Neural cell (in vitro differentiated cells): ENCODE results near the gene STRN. TPM values are rescaled to one million over a fixed set of nuclear protein-coding genes. Genes with fewer than 3 reads are reported as not detected.

ENCODE experiments used
- H2AFZ ChIP-seq: fragments of 200-600, 300-800 bp; sonication (generic), shearing (Covaris generic); 2 replicates; pipeline ENCODE4 v1.6.0; 2014; ENCODE audit warnings: low read depth, mild to moderate bottlenecking, antibody characterized with exemption, low read length, moderate library complexity
- H3F3A ChIP-seq: fragments of 200-600 bp; shearing (Covaris generic); 2 replicates; pipeline ENCODE4 v1.6.1; 2016; ENCODE audit warnings: mild to moderate bottlenecking, moderate library complexity, mixed read lengths, antibody characterized with exemption, low read length; ENCODE audit not compliant: insufficient read depth, poor library complexity, severe bottlenecking
- H3K27ac ChIP-seq: fragments of 200-600, 300-800 bp; sonication (generic), shearing (Covaris generic); 2 replicates; pipeline ENCODE4 v1.5.1; 2014; ENCODE audit warnings: mild to moderate bottlenecking, low read length, moderate library complexity
- H3K27me3 ChIP-seq: fragments of 300-800, 200-600 bp; sonication (generic), shearing (Covaris generic); 2 replicates; pipeline ENCODE4 v1.6.0; 2014; ENCODE audit warnings: mild to moderate bottlenecking, low read depth, low read length, moderate library complexity; ENCODE audit not compliant: insufficient read depth
- H3K36me3 ChIP-seq: fragments of 300-800, 200-600 bp; sonication (generic), shearing (Covaris generic); 2 replicates; pipeline ENCODE4 v1.5.1; 2014; ENCODE audit warnings: mild to moderate bottlenecking, antibody characterized with exemption, low read length, moderate library complexity; ENCODE audit not compliant: insufficient read depth
- H3K4me2 ChIP-seq: fragments of 300-800, 200-600 bp; sonication (generic), shearing (Covaris generic); 2 replicates; pipeline ENCODE4 v1.6.0; 2014; ENCODE audit warnings: mild to moderate bottlenecking, low read length
- H3K4me3 ChIP-seq: fragments of 300-800, 200-600 bp; sonication (generic), shearing (Covaris generic); 2 replicates; pipeline ENCODE4 v1.5.1; 2014; ENCODE audit warnings: mild to moderate bottlenecking, low read length, moderate library complexity
- H3K79me2 ChIP-seq: fragments of 200-600 bp; shearing (Covaris generic); replicated peaks from 2 replicates; pipeline ENCODE4 v1.6.0; 2014; ENCODE audit warnings: mild to moderate bottlenecking, low read length, moderate library complexity; ENCODE audit not compliant: insufficient read depth
- H3K9ac ChIP-seq: fragments of 300-800, 200-600 bp; sonication (generic), shearing (Covaris generic); 2 replicates; pipeline ENCODE4 v1.6.1; 2016; ENCODE audit warnings: mild to moderate bottlenecking, low read length, mixed read lengths
- H3K9me2 ChIP-seq: fragments of 200-600 bp; shearing (Covaris generic); 2 replicates; pipeline ENCODE4 v1.6.1; 2016; ENCODE audit warnings: mild to moderate bottlenecking, low read length, mixed read lengths; ENCODE audit not compliant: insufficient read depth
- H3K9me3 ChIP-seq: fragments of 200-600, 300-800 bp; sonication (generic), shearing (Covaris generic); 2 replicates; pipeline ENCODE4 v1.6.1; 2016; ENCODE audit warnings: mild to moderate bottlenecking, mixed run types, low read length, moderate library complexity, mixed read lengths
- H4K20me1 ChIP-seq: fragments of 200-600 bp; shearing (Covaris generic); 2 replicates; pipeline ENCODE4 v1.6.1; 2016; ENCODE audit warnings: mild to moderate bottlenecking, mixed run types; ENCODE audit not compliant: insufficient read depth
- CTCF ChIP-seq: fragments of 450-650 bp; IDR thresholded peaks from 2 replicates; pipeline ENCODE4 v1.5.1; 2014; ENCODE audit warnings: antibody characterized with exemption, mild to moderate bottlenecking, moderate library complexity; ENCODE audit not compliant: poor library complexity, severe bottlenecking
- EP300 ChIP-seq: fragments of 450-650 bp; conservative IDR thresholded peaks from 2 replicates; pipeline ENCODE4 v1.6.1; 2014; ENCODE audit warnings: antibody characterized with exemption, mild to moderate bottlenecking, moderate library complexity; ENCODE audit not compliant: poor library complexity, severe bottlenecking
- EZH2 ChIP-seq: fragments of 200-600, 300-800 bp; shearing (Covaris generic), sonication (generic); IDR thresholded peaks from 2 replicates; pipeline ENCODE4 v1.6.1; 2014; ENCODE audit warnings: antibody characterized with exemption, low read length, borderline replicate concordance, mild to moderate bottlenecking; ENCODE audit not compliant: insufficient read depth, poor library complexity, severe bottlenecking
- MXI1 ChIP-seq: fragments of 450-650 bp; conservative IDR thresholded peaks from 2 replicates; pipeline ENCODE4 v1.6.1; 2014; ENCODE audit warnings: antibody characterized with exemption, mild to moderate bottlenecking; ENCODE audit not compliant: poor library complexity, severe bottlenecking
- POLR2AphosphoS5 ChIP-seq: IDR thresholded peaks from 2 replicates; pipeline ENCODE4 v1.6.1; 2012
- RAD21 ChIP-seq: fragments of 450-650 bp; conservative IDR thresholded peaks from 2 replicates; pipeline ENCODE4 v1.6.1; 2014; ENCODE audit warnings: antibody characterized with exemption, mild to moderate bottlenecking, moderate library complexity
- REST ChIP-seq: IDR thresholded peaks from 2 replicates; pipeline ENCODE4 v1.6.1; 2012; ENCODE audit warnings: borderline replicate concordance
- SMC3 ChIP-seq: fragments of 450-650 bp; conservative IDR thresholded peaks from 2 replicates; pipeline ENCODE4 v1.6.1; 2014; ENCODE audit warnings: antibody characterized with exemption, mild to moderate bottlenecking, moderate library complexity; ENCODE audit not compliant: poor library complexity
- TAF1 ChIP-seq: IDR thresholded peaks from 2 replicates; pipeline ENCODE4 v1.6.1; 2012; ENCODE audit warnings: low read depth
- polyA plus RNA-seq: library from polyadenylated mRNA; depleted of rRNA; stranded (reverse); fragments of >200 nt; gene quantifications from 2 replicates; pipeline ENCODE4 v1.2.3, GENCODE V29; 2014

Gene STRN
- polyA plus RNA-seq, 1 donor from 2014 or later = 9.9 TPM

- no peak overlapping the region for H3K27ac ChIP-seq
- TF ChIP-seq RAD21 (no peak), REST (no peak), TAF1 (no peak), CTCF (no peak), POLR2AphosphoS5 (no peak), EZH2 (no peak), MXI1 (no peak), EP300 (no peak), SMC3 (no peak)
Observed at GRCh38 chr2:36843838-36844237, 122.5 kb downstream of the STRN start.

DNA sequence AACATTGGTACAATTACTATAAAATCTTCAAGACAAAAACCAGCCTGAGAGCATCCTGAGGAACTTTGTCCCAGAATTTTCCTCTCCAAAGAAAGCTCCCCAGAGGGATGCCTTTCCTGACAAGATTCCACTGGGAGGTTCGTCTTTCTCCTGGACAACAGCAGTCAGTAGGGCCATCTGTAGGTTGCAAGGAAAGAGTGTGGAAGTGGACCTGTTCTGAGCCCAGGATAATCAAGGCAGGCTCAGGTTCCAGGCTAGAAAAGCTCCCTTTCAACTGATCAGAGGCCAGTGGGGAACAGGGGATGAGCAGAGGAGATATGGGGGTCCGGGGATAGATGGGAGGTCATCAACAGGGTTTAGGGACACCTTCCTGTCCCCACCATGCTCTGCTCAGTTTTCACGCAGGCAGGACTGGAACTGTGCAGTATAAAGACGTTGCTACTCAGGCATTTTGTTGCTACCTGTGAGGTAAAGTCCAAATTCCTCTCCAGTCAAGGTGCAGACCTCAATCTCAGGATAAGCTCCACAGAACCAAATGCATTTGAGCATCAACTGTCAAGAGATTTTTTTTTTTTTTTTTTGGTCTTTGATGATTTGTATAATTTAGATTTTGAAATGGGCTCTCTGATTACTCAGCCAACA is 126.2 kb downstream of the STRN start:
- TF ChIP-seq POLR2AphosphoS5 (no peak), MXI1 (no peak), EP300 (no peak), TAF1 (no peak)
- H3K9me3 ChIP-seq = no peaks in the 10 kb centered on the region
- H3K79me2 ChIP-seq = no peaks in the 10 kb centered on the region
- H3K9me2 ChIP-seq = no peaks in the 10 kb centered on the region
- H3K4me2 ChIP-seq = no peak overlapping the region
- no peaks in the 10 kb centered on the region for H3K27me3 ChIP-seq
- H3K27ac ChIP-seq = no peak overlapping the region
- H3F3A ChIP-seq = no peaks in the 10 kb centered on the region
- no peaks in the 10 kb centered on the region for H4K20me1 ChIP-seq
- H2AFZ ChIP-seq = no peak overlapping the region
- H3K36me3 ChIP-seq = no peaks in the 10 kb centered on the region
- H3K9ac ChIP-seq = no peak overlapping the region
- H3K4me3 ChIP-seq = no peak overlapping the region

More at GRCh38 chr2:36843838-36844237, 122.5 kb downstream of the STRN start:
- no peaks in the 10 kb centered on the region for H3K36me3 ChIP-seq
- H3K9me2 ChIP-seq = no peaks in the 10 kb centered on the region
- H3K9ac ChIP-seq = no peak overlapping the region
- H3K4me2 ChIP-seq = no peak overlapping the region
- no peaks in the 10 kb centered on the region for H3K27me3 ChIP-seq
- no peaks in the 10 kb centered on the region for H3F3A ChIP-seq
- no peak overlapping the region for H2AFZ ChIP-seq
- no peak overlapping the region for H3K4me3 ChIP-seq
- no peaks in the 10 kb centered on the region for H3K9me3 ChIP-seq
- H4K20me1 ChIP-seq = no peaks in the 10 kb centered on the region
- no peaks in the 10 kb centered on the region for H3K79me2 ChIP-seq
